Liver (tissue), 3 donors: ENCODE results near the gene GUCY1A1.

Experiments
- ATF3 ChIP-seq: IDR thresholded peaks from 2 replicates; pipeline ENCODE4 v1.6.1; 2016; ENCODE audit warnings: antibody characterized with exemption
- CTCF ChIP-seq: fragments of 150-350 bp; IDR thresholded peaks from 2 replicates; pipeline ENCODE4 v1.5.1; 2017; ENCODE audit warnings: improper control_type of control experiment, low read depth, low read length; ENCODE audit not compliant: missing input control
- MAX ChIP-seq: IDR thresholded peaks from 2 replicates; pipeline ENCODE4 v1.6.1; 2016; ENCODE audit warnings: antibody characterized with exemption
- RAD21 ChIP-seq, 2 donors: IDR thresholded peaks; 2 replicates each; pipeline ENCODE4 v1.6.1; 2016; ENCODE audit warnings: antibody characterized with exemption in 2 of 2, mild to moderate bottlenecking in 2 of 2
- SP1 ChIP-seq: IDR thresholded peaks from 2 replicates; pipeline ENCODE4 v1.6.1; 2018; ENCODE audit warnings: antibody characterized with exemption, mild to moderate bottlenecking
- YY1 ChIP-seq: IDR thresholded peaks from 2 replicates; pipeline ENCODE4 v1.6.1; 2016; ENCODE audit warnings: antibody characterized with exemption, mild to moderate bottlenecking
- ZBTB33 ChIP-seq: IDR thresholded peaks from 2 replicates; pipeline ENCODE4 v1.6.1; 2016; ENCODE audit warnings: antibody characterized with exemption
- donor health status: healthy.
- donor health status: healthy.

GRCh38 chr4:155666344-155667221, at the start of gene GUCY1A1:
- TF ChIP-seq CTCF (no peak), ZBTB33 (no peak), ATF3 (no peak), SP1 (no peak), YY1 (no peak), RAD21 (IDR thresholded peaks at IDR 0.05) (no peak), MAX (no peak)
